ENCODE results near the gene CARD10.

GRCh38 chr22:37526376-37526775 is 7.2 kb upstream of the CARD10 start:
- TF ChIP-seq, protein P1, sequence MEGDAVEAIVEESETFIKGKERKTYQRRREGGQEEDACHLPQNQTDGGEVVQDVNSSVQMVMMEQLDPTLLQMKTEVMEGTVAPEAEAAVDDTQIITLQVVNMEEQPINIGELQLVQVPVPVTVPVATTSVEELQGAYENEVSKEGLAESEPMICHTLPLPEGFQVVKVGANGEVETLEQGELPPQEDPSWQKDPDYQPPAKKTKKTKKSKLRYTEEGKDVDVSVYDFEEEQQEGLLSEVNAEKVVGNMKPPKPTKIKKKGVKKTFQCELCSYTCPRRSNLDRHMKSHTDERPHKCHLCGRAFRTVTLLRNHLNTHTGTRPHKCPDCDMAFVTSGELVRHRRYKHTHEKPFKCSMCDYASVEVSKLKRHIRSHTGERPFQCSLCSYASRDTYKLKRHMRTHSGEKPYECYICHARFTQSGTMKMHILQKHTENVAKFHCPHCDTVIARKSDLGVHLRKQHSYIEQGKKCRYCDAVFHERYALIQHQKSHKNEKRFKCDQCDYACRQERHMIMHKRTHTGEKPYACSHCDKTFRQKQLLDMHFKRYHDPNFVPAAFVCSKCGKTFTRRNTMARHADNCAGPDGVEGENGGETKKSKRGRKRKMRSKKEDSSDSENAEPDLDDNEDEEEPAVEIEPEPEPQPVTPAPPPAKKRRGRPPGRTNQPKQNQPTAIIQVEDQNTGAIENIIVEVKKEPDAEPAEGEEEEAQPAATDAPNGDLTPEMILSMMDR (IDR thresholded peaks at IDR 0.05; ENCODE audit: low read depth, low read length) = no peak
- TF ChIP-seq EZH2phosphoT487 (IDR thresholded peaks at IDR 0.05; ENCODE audit: low read depth) = no peak
